Inflammatory macrophage treated with lipopolysaccharide for 4 hours (primary cell): Measurements from ENCODE around the gene PSMA4.
"Not testable (repeated sequence)": the region's sequence is repeated elsewhere in the genome, so short reads cannot be mapped to it uniquely, and the experiment has no call there.

Experiments used
- DNase-seq: peaks from one replicate; pipeline ENCODE4 v3.0.0-alpha.2; 2020

Gene PSMA4

GRCh38 chr15:78552597-78552996, 12.4 kb downstream of the PSMA4 start:
- DNase-seq = no peak

- DNase-seq = not testable (repeated sequence)
Measured at GRCh38 chr15:78560201-78560600, 20.0 kb downstream of the PSMA4 start.

- DNase-seq = no peak
Measured at GRCh38 chr15:78561490-78561889, 21.2 kb downstream of the PSMA4 start.

GRCh38 chr15:78563092-78563491, 22.8 kb downstream of the PSMA4 start:
- no peak for DNase-seq

- DNase-seq = no peak
Measured at GRCh38 chr15:78564743-78565096, 24.5 kb downstream of the PSMA4 start.

- DNase-seq = peak; percentile 64
Measured at GRCh38 chr15:78565097-78565950, 25.1 kb downstream of the PSMA4 start, which contains the start of gene CHRNA5. CHRNA5 (plus strand) TSS chr15:78565520; CDS start chr15:78565720, 200 bp downstream.

- DNase-seq = no peak
Measured at GRCh38 chr15:78565951-78566774, 25.9 kb downstream of the PSMA4 start.

- no peak for DNase-seq
Measured at GRCh38 chr15:78567531-78567930, 27.3 kb downstream of the PSMA4 start.

- no peak for DNase-seq
Measured at GRCh38 chr15:78570710-78571109, 30.5 kb downstream of the PSMA4 start.

GRCh38 chr15:78571382-78571781, 31.1 kb downstream of the PSMA4 start:
- no peak for DNase-seq

GRCh38 chr15:78573416-78573815, 33.2 kb downstream of the PSMA4 start:
- no peak for DNase-seq

- DNase-seq = no peak
Measured at GRCh38 chr15:78574944-78575343, 34.7 kb downstream of the PSMA4 start.

GRCh38 chr15:78597583-78597982, 57.3 kb downstream of the PSMA4 start:
- DNase-seq = no peak

GRCh38 chr15:78598348-78598747, 58.1 kb downstream of the PSMA4 start:
- DNase-seq = no peak

GRCh38 chr15:78599189-78599588, 58.9 kb downstream of the PSMA4 start:
- no peak for DNase-seq
